Muscle layer of duodenum (tissue), 2 donors: ENCODE results near the gene RAG1.

Experiments
- H3K27ac ChIP-seq: one replicate; pipeline ENCODE4 v1.7.0; 2013; ENCODE audit warnings: mild to moderate bottlenecking, low read length
- H3K27me3 ChIP-seq: one replicate; pipeline ENCODE4 v1.7.0; 2013; ENCODE audit warnings: low read depth, mild to moderate bottlenecking, control low read depth, low read length
- H3K36me3 ChIP-seq, 2 donors: one replicate each; pipeline ENCODE4 v1.7.0; 2013; ENCODE audit warnings: low read length in 2 of 2, control low read depth in 1 of 2, mild to moderate bottlenecking in 1 of 2; ENCODE audit not compliant: insufficient read depth in 2 of 2, control insufficient read depth in 1 of 2
- H3K4me1 ChIP-seq, 2 donors: one replicate each; pipeline ENCODE4 v1.7.0; 2013; ENCODE audit warnings: low read length in 2 of 2, mild to moderate bottlenecking in 2 of 2, control low read depth in 1 of 2, moderate library complexity in 1 of 2; ENCODE audit not compliant: insufficient read depth in 2 of 2, control insufficient read depth in 1 of 2
- H3K4me3 ChIP-seq, 2 donors: one replicate each; pipeline ENCODE4 v1.7.0; 2013; ENCODE audit warnings: low read length in 2 of 2, low read depth in 1 of 2, mild to moderate bottlenecking in 1 of 2
- H3K9me3 ChIP-seq, 2 donors: one replicate each; pipeline ENCODE4 v1.7.0; 2013; ENCODE audit warnings: low read length in 2 of 2, control low read depth in 1 of 2, mild to moderate bottlenecking in 1 of 2; ENCODE audit not compliant: control insufficient read depth in 1 of 2
- donor health status: healthy.

Gene RAG1

GRCh38 chr11:36617543-36618362 is 49.9 kb downstream of the RAG1 start:
- Histone ChIP-seq H3K9me3 (no peaks in the 10 kb centered on the region), H3K36me3 (no peaks in the 10 kb centered on the region), H3K27ac (no peak overlapping the region), H3K4me1 (peaks cover 0 to 11% of the 10 kb centered on the region in 2 donors), H3K4me3 (no peak overlapping the region), H3K27me3 (no peaks in the 10 kb centered on the region)

DNA sequence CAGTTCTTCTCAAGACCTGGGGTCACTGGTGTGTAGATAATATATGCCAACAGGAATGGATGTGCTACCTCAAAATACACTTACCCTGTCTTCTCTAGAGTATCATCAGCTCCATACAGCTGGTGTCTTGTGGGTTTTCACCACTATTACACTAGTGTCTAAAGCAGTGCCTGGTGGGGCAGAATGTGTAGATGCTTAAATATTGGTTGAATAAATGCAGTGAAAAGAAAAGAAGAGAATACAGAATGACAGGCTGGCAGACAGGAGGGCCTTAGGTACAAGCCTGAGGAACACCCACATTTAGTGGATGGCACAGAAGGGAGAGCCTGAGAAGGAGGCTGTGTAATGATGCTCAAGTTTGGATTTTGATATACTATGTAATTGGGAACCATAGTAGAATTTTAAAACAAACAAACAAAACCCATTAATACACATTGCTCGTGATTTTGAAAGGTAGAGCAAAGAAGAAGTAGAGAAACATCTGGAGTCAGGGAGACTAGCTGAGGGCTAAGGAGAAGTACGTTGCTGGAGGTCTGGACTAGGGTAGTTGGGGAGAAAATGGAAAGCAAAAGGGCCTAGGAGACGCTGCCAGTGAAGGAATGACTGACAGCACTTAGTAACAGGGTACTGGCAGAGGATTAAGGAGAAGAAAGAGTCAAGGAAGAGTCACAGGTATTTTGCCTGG is 50.7 kb downstream of the RAG1 start:
- no peaks in the 10 kb centered on the region for H3K9me3 ChIP-seq
- no peaks in the 10 kb centered on the region for H3K36me3 ChIP-seq
- peaks cover 0 to 11% of the 10 kb centered on the region in 2 donors for H3K4me1 ChIP-seq
- no peaks in the 10 kb centered on the region for H3K27me3 ChIP-seq
- H3K4me3 ChIP-seq, result peak overlapping the region; percentile 4 to 13
- no peak overlapping the region for H3K27ac ChIP-seq

- Histone ChIP-seq H3K27me3 (no peaks in the 10 kb centered on the region), H3K4me3 (peak overlapping the region; percentile 4 to 13), H3K36me3 (no peaks in the 10 kb centered on the region), H3K9me3 (no peaks in the 10 kb centered on the region), H3K27ac (no peak overlapping the region), H3K4me1 (peaks cover 0 to 11% of the 10 kb centered on the region in 2 donors)
These were observed 51.7 kb downstream of the RAG1 start for GRCh38 chr11:36619502-36619901.

DNA sequence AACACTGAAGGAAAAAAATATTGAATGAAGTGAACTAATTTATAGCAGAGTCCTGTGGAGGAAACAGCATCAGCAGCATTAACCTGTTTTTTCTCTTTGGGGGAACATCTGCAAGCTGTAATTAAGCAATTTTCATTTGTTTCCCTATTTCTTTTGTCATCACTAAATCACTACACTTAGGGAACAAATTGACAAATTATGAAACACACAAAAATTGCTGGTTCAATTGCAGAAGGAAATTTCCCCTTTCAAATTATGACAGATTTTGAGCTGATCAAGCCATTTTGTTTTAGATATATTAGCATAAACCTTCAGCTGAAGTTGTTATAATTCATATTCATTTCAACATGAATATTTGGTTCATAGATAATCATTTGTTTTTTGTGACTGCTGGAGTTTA is 52.4 kb downstream of the RAG1 start:
- Histone ChIP-seq H3K4me1 (peaks cover 0 to 11% of the 10 kb centered on the region in 2 donors), H3K9me3 (no peaks in the 10 kb centered on the region), H3K27me3 (no peaks in the 10 kb centered on the region), H3K27ac (no peak overlapping the region), H3K36me3 (no peaks in the 10 kb centered on the region), H3K4me3 (no peak overlapping the region)

- Histone ChIP-seq H3K4me3 (no peak overlapping the region), H3K4me1 (peaks cover 0 to 11% of the 10 kb centered on the region in 2 donors), H3K36me3 (no peaks in the 10 kb centered on the region), H3K9me3 (no peaks in the 10 kb centered on the region), H3K27me3 (no peaks in the 10 kb centered on the region), H3K27ac (no peak overlapping the region)
These were observed 54.8 kb downstream of the RAG1 start for GRCh38 chr11:36622431-36623136.

DNA sequence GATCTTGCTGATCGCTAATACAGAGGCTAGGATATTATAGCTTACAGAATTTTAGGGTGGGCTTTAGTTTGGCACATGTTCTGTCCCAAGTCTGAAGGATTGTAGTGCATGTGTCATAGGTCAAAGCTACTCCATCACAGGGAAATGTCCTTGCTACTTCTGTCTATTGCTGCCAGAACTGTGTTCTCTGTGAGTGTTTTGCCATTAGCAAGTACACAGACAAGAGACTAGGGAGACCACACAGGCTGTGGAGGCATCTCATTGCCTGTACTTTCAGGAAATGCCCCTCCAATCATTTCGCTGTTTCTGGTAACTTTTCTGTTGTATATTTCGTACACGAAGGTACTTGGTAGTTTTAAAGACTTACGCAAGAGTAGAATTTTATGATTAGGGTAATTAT is 55.7 kb downstream of the RAG1 start:
- peaks cover 0 to 11% of the 10 kb centered on the region in 2 donors for H3K4me1 ChIP-seq
- H3K4me3 ChIP-seq, result no peak overlapping the region
- H3K36me3 ChIP-seq, result no peaks in the 10 kb centered on the region
- no peaks in the 10 kb centered on the region for H3K27me3 ChIP-seq
- no peak overlapping the region for H3K27ac ChIP-seq
- H3K9me3 ChIP-seq, result no peaks in the 10 kb centered on the region

- Histone ChIP-seq H3K4me3 (no peak overlapping the region), H3K9me3 (no peaks in the 10 kb centered on the region), H3K27ac (no peak overlapping the region), H3K27me3 (no peaks in the 10 kb centered on the region), H3K4me1 (peaks cover 0 to 3% of the 10 kb centered on the region in 2 donors), H3K36me3 (no peaks in the 10 kb centered on the region)
These were observed 59.2 kb downstream of the RAG1 start for GRCh38 chr11:36627006-36627405.

GRCh38 chr11:36627471-36627870 is 59.7 kb downstream of the RAG1 start:
- Histone ChIP-seq H3K27ac (no peak overlapping the region), H3K36me3 (no peaks in the 10 kb centered on the region), H3K27me3 (no peaks in the 10 kb centered on the region), H3K4me3 (no peak overlapping the region), H3K9me3 (no peaks in the 10 kb centered on the region), H3K4me1 (peaks cover 0 to 3% of the 10 kb centered on the region in 2 donors)

- Histone ChIP-seq H3K4me1 (peaks cover 0 to 3% of the 10 kb centered on the region in 2 donors), H3K36me3 (no peaks in the 10 kb centered on the region), H3K27me3 (no peaks in the 10 kb centered on the region), H3K9me3 (no peaks in the 10 kb centered on the region), H3K4me3 (no peak overlapping the region), H3K27ac (no peak overlapping the region)
These were observed 60.3 kb downstream of the RAG1 start for GRCh38 chr11:36628141-36628540.

DNA sequence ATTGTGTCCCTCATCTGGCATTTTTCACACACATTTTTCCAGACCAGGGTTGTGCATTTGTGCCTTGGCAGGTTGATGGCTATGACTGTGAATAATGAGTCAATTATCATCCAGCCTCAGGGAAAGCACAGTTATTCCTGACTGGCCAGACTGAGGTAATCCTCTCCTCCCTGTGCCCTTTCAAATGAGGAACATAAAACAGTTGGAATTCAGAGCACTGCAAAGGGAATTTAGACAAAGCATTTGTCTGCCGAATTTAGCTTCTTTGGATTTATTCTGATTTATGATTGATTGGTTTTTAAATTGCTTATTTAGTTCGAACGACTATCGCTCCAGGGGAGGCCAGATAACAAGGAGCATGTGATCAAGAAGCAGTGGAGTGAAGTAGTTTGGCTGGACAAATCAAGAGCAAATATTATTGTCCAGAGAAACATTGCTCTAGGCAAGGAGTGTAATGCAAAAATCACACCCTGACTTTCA is 61.0 kb downstream of the RAG1 start:
- Histone ChIP-seq H3K27ac (no peak overlapping the region), H3K36me3 (no peaks in the 10 kb centered on the region), H3K4me1 (peaks cover 0 to 3% of the 10 kb centered on the region in 2 donors), H3K27me3 (no peaks in the 10 kb centered on the region), H3K9me3 (no peaks in the 10 kb centered on the region), H3K4me3 (no peak overlapping the region)
